Measurements from ENCODE around the gene ARHGEF12. TPM values are rescaled to one million over a fixed set of nuclear protein-coding genes. Genes with fewer than 3 reads are reported as not detected.

ARHGEF12 gene
- total and polyA plus RNA-seq, 2 experiments from 2014 or later = 9.0 to 38.9 TPM

GRCh38 chr11:120391854-120392253 is 55.6 kb downstream of the ARHGEF12 start (continued):
- no peak for TF ChIP-seq ZNF462 (CRISPR knock-in tag; IDR thresholded peaks at IDR 0.05)
- TF ChIP-seq NANOG (IDR thresholded peaks at IDR 0.05; ENCODE audit: borderline replicate concordance) = no peak
- no peak for TF ChIP-seq JUNB (IDR thresholded peaks at IDR 0.05; ENCODE audit: unreplicated experiment)
- TF ChIP-seq STAT1 (IDR thresholded peaks at IDR 0.05; ENCODE audit: unreplicated experiment) = no peak
- no peak for TF ChIP-seq ZNF114 (CRISPR knock-in tag; IDR thresholded peaks at IDR 0.05)
- no peak for TF ChIP-seq REST (IDR thresholded peaks at IDR 0.05; ENCODE audit: unreplicated experiment)
- TF ChIP-seq ETS1 (IDR thresholded peaks at IDR 0.05) = no peak
- TF ChIP-seq CTCF (conservative IDR thresholded peaks at IDR 0.05; ENCODE audit: low read depth in 2 of 2) = no peak
- TF ChIP-seq ZNF331 (CRISPR knock-in tag; IDR thresholded peaks at IDR 0.05; ENCODE audit: low read depth) = no peak
- TF ChIP-seq POLR2AphosphoS5 (IDR thresholded peaks at IDR 0.05; ENCODE audit: low read depth) = no peak
